SK-N-SH (cell line): ENCODE measurements around the gene NEDD1.

Experiments
- EZH2phosphoT487 ChIP-seq: fragments of 200-600 bp; sonication (generic); IDR thresholded peaks from 2 replicates; pipeline ENCODE4 v1.6.1; 2017; ENCODE audit warnings: low read depth, mixed run types, mild to moderate bottlenecking, antibody characterized with exemption, moderate library complexity, borderline replicate concordance
- YY1 ChIP-seq: IDR thresholded peaks from 2 replicates; pipeline ENCODE4 v1.4.0; 2012; ENCODE audit warnings: low read depth, mild to moderate bottlenecking
- TF ChIP-seq, protein P1 (sequence below): fragments of 200-600 bp; sonication (generic); IDR thresholded peaks from 2 replicates; pipeline ENCODE4 v1.6.1; 2017; ENCODE audit warnings: antibody characterized with exemption, mild to moderate bottlenecking, moderate library complexity

DNA sequence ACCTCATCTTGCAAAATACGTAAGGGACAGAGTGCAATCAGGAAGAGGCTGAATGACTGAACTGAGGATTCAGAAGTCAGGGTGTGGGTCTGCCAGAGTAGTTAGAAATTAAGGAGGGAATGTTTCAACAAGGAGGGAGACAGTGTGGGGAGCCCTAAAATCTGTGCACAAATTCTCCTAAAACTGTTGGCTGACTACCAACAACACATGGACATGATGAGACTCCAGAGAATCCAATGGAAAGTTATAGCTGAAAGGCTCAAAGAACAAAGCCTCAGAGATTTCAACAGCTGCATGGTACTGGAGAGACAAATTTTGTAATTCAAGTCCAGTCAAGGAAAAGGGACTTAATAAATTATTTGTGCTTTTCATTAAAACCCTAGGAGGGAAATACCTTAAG is 36.1 kb upstream of the NEDD1 start:
- TF ChIP-seq, protein P1, sequence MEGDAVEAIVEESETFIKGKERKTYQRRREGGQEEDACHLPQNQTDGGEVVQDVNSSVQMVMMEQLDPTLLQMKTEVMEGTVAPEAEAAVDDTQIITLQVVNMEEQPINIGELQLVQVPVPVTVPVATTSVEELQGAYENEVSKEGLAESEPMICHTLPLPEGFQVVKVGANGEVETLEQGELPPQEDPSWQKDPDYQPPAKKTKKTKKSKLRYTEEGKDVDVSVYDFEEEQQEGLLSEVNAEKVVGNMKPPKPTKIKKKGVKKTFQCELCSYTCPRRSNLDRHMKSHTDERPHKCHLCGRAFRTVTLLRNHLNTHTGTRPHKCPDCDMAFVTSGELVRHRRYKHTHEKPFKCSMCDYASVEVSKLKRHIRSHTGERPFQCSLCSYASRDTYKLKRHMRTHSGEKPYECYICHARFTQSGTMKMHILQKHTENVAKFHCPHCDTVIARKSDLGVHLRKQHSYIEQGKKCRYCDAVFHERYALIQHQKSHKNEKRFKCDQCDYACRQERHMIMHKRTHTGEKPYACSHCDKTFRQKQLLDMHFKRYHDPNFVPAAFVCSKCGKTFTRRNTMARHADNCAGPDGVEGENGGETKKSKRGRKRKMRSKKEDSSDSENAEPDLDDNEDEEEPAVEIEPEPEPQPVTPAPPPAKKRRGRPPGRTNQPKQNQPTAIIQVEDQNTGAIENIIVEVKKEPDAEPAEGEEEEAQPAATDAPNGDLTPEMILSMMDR, result no peak
- TF ChIP-seq EZH2phosphoT487, result no peak
- no peak for TF ChIP-seq YY1
